T-helper 2 cell treated with Interferon-gamma antibody and Interleukin-4, amounts not matched to agents 100 ng/mL and 5 ng/mL, for 36 hours (primary cell): ENCODE results near the gene CDC37. TPM values are rescaled to one million over a fixed set of nuclear protein-coding genes. Genes with fewer than 3 reads are reported as not detected.

Experiments used
- intact Hi-C: fragments of 100-400 bp; cut with micrococcal nuclease; formaldehyde crosslinking; loops from one replicate; pipeline ENCODE4 v1.15.1; 2023
- total RNA-seq: library from RNA; stranded (reverse); gene quantifications from 2 replicates; pipeline ENCODE4 v1.2.3, GENCODE V29; 2022

CDC37 gene
- total RNA-seq, 1 donor from 2014 or later, result 201 TPM

DNA sequence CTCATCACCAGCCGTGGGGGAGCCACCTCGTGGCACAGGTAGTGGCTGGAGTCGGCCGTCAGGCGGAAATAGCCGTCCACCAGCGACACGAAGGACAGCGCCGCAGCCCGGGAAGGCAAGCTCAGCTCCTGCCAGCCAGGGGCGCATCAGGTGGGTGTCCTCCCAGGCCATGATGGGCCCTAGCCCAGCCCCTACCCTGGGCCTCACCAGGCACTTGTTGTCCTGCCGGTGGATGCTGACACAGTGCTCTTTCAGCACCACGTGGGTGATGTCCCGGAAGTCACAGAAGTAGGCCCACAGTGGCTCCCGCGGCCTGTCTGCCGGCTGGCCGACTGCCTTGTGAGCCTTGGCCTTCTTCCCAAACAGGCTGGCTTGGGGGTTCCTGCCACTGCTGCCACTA is 38.7 kb downstream of the CDC37 start:
- intact Hi-C loops, result no loop called here

DNA sequence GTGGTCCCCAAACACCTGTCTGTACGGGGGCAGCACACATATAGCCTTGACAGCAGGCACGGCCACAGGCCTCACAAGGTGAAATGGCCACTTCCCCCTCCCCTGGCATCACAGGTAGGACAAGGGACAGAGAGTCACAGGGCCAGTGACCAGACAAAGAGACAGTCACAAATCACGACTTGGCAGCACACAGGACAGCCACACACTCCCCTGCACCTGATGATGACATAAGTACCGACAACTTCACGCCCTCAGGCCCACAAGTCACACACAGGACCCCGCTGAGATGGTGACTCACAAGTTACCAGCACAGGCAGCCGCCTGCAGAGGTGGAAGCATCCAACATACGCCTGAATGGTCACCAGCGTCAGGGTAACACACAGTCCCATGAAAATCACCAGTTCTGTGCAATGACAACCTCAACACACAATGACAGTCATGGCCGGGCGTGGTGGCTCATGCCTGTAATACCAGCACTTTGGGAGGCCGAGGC is 39.5 kb downstream of the CDC37 start:
- intact Hi-C loops, result no loop called here

DNA sequence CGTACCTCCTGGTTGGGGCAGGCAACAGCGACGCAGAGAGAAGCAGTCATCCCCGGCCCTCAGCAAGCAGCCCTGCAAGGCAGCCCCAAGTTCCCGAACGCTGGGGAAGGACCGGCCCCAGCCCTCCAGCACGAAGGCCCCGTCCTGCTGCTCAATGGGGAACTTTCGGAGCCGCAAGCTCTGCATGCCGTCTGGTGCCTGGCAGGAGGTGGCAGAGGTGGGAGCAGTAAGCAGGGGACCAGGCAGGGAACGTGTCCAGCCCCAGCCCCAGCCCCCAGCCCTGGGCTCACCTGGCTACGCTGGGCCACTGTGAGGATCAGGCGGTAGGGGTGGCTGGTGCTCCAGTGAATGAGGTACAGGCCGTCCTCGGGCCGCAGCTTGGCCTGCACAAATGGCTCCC is 41.1 kb downstream of the CDC37 start:
- intact Hi-C loops, result no loop called here

DNA sequence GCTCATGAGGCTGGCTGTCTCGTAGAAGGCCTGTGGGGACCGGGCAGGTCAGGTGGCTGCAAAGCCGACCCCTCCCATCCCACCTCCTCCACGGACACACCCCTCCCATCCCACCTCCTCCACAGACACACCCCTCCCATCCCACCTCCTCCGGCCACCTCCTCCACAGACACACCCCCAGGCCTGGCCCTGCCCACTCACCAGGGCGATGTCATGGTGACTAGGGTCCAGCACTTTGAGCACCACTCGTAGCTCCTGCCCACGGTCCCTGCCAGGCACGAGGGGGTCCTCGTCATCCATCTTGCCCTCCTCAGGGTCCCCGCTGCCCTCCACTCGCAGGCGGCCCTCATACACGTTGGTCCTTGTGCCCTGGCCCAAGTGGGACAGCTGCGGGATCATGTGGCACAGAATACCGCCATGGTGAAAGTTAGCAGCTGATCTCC is 41.8 kb downstream of the CDC37 start:
- intact Hi-C loops, result no loop called here

DNA sequence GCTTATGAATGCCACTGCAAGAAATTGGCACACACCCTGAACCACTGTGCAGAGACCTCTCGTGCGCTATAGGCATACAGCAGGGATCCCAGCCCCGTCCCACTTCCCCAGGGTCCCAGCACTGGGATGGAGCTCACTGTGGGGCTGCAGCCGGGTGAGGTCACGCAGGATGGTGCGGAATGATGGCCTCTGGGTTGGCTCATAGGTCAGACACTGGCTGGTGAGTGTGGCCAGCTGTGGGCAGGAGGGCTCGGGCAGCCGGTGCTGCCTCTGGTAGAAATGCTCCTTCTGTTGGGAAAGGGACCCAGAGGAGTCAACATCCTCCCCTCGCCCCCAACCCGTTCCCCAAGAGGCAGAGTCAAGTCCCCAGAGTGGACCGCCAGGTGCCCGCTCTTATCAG is 46.9 kb downstream of the CDC37 start:
- intact Hi-C loops, result no loop called here

DNA sequence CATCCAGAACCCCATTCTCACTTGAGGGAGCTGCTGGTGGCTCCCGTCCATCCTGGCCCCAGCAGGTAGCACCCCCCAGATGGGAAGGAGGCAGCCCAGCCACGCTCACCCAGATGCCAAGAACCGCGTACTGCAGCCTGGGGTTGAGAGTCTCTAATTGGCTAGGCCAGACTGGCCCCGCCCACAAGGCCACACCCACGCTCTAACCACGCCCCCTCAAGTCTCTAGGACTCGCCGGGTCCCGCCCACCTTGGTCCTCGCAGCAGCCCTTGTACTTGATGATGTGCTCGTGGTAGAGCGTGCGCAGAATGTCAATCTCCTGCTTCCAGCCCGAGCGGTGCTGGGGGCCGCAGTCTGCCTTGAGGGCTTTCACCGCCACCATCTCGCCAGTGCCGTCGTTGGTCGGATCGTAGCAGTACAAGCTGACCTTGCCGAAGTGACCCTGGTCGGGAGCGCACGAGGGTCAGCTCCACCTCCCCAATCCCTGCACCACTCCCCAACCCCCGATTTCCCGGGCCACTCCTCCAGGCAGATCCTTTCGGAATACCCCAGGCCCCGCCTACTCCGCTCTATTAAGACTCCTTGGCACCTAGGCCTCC is 49.5 kb downstream of the CDC37 start:
- intact Hi-C loops, result no loop called here

DNA sequence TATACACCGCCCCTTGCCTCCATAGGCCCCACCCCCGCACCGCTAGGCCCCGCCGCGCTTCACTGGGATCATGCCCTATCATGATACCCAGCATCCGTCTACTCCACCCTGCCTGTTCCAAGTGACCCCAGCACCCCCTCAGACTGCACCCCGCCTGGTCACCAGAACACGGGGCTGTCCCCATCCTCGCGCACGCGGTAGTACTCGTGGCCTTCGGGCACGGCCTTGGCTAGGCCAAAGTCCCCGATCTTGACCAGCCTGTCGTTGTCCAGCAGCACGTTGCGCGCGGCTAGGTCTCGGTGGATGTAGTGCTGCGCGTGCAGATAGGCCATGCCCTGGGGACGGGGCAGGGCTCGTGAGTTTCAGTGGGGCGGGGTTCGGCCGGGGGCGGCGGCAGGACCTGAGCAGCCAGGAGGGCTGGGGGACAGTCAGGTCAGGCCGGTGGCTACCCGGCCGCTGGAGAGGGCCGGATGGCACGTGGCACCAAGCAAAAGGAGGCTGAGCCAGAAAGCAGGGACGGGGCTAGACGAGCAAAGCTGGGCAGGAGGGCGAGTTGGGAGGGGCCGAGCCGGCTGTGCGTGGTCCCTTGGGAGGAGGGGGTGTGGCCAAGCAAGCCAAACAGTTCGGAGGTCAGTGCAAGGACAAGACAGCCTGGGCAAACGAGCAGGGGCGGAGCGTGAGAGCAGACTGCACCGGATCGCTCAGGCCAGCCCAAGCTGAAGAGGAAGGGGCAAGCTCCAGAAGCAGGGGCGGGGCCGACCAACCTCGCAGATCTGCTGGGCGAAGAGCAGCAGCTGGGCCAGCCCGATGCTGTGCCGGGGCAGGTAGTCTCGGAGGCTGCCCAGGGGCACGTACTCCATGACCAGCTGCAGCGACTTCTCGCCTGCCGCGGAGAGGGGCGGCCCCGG is 50.3 kb downstream of the CDC37 start:
- intact Hi-C loops, result no loop called here

DNA sequence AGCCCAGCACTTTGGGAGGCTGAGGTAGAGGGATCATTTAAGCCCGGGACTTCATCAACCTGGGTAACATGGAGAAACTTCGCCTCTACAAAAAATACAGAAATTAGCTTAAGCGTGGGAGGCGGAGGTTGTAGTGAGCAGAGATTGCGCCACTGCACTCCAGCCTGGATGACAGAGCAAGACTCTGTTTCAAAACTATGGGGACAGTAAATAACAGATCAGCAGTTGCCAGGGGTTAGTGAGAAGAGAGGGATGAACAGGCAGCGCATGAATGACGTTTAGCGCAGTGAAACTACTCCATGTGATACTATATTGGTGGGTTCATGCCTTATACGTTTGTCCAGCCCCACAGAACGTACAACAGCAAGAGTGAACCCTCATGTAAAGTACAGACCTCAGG is 56.8 kb downstream of the CDC37 start:
- intact Hi-C loops, result no loop called here

DNA sequence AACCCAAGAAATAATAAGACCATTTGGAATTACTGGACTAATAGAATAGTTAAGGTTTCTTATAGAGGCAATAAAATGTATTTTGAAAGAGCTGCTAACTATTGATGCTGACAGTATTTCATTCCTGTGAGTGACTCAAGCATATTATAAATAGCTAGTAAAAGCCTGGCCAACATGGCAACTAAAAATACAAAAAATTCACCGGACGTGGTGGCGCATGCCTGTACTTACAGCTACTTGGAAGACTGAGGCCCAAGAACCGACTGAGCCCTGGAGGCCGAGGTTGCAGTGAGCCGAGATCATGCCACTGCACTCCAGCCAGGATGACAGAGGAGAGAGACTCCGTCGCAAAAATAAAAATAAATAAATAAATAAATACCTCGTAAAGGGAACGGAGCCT is 58.6 kb downstream of the CDC37 start:
- intact Hi-C loops, result no loop called here

DNA sequence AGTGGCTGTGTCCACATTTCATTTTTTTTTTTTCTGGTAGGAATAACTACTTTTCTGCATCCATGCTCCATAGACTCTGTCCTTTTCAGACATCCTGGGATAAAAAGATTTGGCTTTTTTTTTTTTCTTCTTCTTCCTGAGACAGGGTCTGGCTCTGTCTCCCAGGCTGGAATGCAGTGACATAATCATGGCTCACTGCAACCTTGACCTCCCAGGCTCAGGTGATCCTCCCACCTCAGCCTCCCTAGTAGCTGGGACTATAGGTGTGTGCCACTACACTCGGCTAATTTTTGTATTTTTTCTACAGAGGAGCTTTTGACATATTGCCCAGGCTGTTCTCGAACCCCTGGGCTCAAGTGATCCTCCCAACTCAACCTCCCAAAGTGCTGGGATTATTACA is 59.8 kb downstream of the CDC37 start:
- intact Hi-C loops, result no loop called here

Other genes with a start within 250 kb of the CDC37 start
- 398 and 410 TPM in 2 replicates for gene DNMT1, start 208.6 kb downstream of the CDC37 start, total RNA-seq
- gene S1PR2, start 172.2 kb downstream of the CDC37 start, total RNA-seq, result 6.9 and 7.0 TPM in 2 replicates
- 76.3 and 77.9 TPM in 2 replicates for gene MRPL4, start 151.3 kb downstream of the CDC37 start, total RNA-seq
- gene ICAM1, start 132.4 kb downstream of the CDC37 start, total RNA-seq, result 19.4 and 21.7 TPM in 2 replicates
- gene ICAM4, start 116.6 kb downstream of the CDC37 start, total RNA-seq, result 2.5 and 4.0 TPM in 2 replicates
- 0.70 and 0.82 TPM in 2 replicates for gene ICAM5, start 113.6 kb downstream of the CDC37 start, total RNA-seq
- gene ZGLP1, start 93.7 kb downstream of the CDC37 start, total RNA-seq, result 2.4 and 3.7 TPM in 2 replicates
- gene FDX2, start 87.5 kb downstream of the CDC37 start, total RNA-seq, result 7.2 and 9.0 TPM in 2 replicates
- 78.0 and 81.8 TPM in 2 replicates for gene RAVER1, start 70.0 kb downstream of the CDC37 start, total RNA-seq
- gene ICAM3, start 63.9 kb downstream of the CDC37 start, total RNA-seq, result 183 and 185 TPM in 2 replicates
- 250 and 257 TPM in 2 replicates for gene TYK2, start 23.0 kb downstream of the CDC37 start, total RNA-seq
- gene PDE4A, start 17.0 kb upstream of the CDC37 start, total RNA-seq, result 61.2 and 64.9 TPM in 2 replicates
- 88.7 and 98.7 TPM in 2 replicates for gene KEAP1, start 99.8 kb upstream of the CDC37 start, total RNA-seq
- not detected in 2 replicates for gene S1PR5, start 113.9 kb upstream of the CDC37 start, total RNA-seq
- 36.5 and 40.6 TPM in 2 replicates for gene ATG4D, start 140.4 kb upstream of the CDC37 start, total RNA-seq
- gene KRI1, start 162.5 kb upstream of the CDC37 start, total RNA-seq, result 56.2 and 61.4 TPM in 2 replicates
- gene CDKN2D, start 165.4 kb upstream of the CDC37 start, total RNA-seq, result 52.0 and 55.1 TPM in 2 replicates
- not detected in 2 replicates for gene AP1M2, start 183.8 kb upstream of the CDC37 start, total RNA-seq
- gene SLC44A2, start 222.0 kb upstream of the CDC37 start, total RNA-seq, result 129 and 139 TPM in 2 replicates